GM21529 (cell line): Measurements from ENCODE around the gene CPXM1.

Experiments used
- ATAC-seq: cut with Tn5 transposase; IDR thresholded peaks from one replicate; pipeline ENCODE4 v1.9.1; 2021; ENCODE audit not compliant: unreplicated experiment

The CPXM1 gene

GRCh38 chr20:2750491-2751251 is 49.8 kb downstream of the CPXM1 start:
- ATAC-seq = no peak

- no peak for ATAC-seq
Measured at GRCh38 chr20:2749951-2750490, 50.4 kb downstream of the CPXM1 start.

GRCh38 chr20:2749343-2749950 is 51.0 kb downstream of the CPXM1 start:
- ATAC-seq = no peak

- ATAC-seq = no peak
Measured at GRCh38 chr20:2748551-2749342, 51.7 kb downstream of the CPXM1 start.

- no peak for ATAC-seq
Measured at GRCh38 chr20:2747676-2748235, 52.7 kb downstream of the CPXM1 start.

GRCh38 chr20:2746636-2747265 is 53.7 kb downstream of the CPXM1 start:
- no peak for ATAC-seq

- no peak for ATAC-seq
Measured at GRCh38 chr20:2745936-2746635, 54.3 kb downstream of the CPXM1 start.

- ATAC-seq = no peak
Measured at GRCh38 chr20:2745060-2745910, 55.1 kb downstream of the CPXM1 start.
